CD4-positive, alpha-beta T cell treated with Interleukin-6 at 100 ng/mL for 8 hours (primary cell): ENCODE measurements around the gene UGT3A1.

Source experiments
- DNase-seq: peaks from one replicate; pipeline ENCODE4 v3.0.0-alpha.2; 2020; ENCODE audit warnings: mixed read lengths, low spot score

The UGT3A1 gene

GRCh38 chr5:35908228-35908627, 83.0 kb downstream of the UGT3A1 start:
- no peak for DNase-seq

GRCh38 chr5:35904443-35905132, 86.6 kb downstream of the UGT3A1 start:
- DNase-seq, result no peak

GRCh38 chr5:35903631-35904203, 87.5 kb downstream of the UGT3A1 start:
- no peak for DNase-seq

GRCh38 chr5:35902046-35902672, 89.0 kb downstream of the UGT3A1 start:
- peak; percentile 50 for DNase-seq
